ENCODE results near the gene OXT. TPM values are rescaled to one million over a fixed set of nuclear protein-coding genes. Genes with fewer than 3 reads are reported as not detected.
"Not testable (repeated sequence)": the region's sequence is repeated elsewhere in the genome, so short reads cannot be mapped to it uniquely, and the experiment has no call there.

Gene OXT
- total RNA-seq, 2 experiments from 2014 or later: not detected

- Mint-ChIP-seq H3K4me1 (ENCODE audit: low read depth) (peaks cover 9% of the 10 kb centered on the region), H3K27me3 (ENCODE audit: low read depth) (no peaks in the 10 kb centered on the region), H3K36me3 (ENCODE audit: low read depth) (no peaks in the 10 kb centered on the region), H3K27ac (no peak overlapping the region), H3K9me3 (no peaks in the 10 kb centered on the region), H3K4me3 (no peak overlapping the region)
- intact Hi-C loops (cut with micrococcal nuclease): no loop called here
- CTCF ChIA-PET: interaction anchor here (3.1 kb wide), 2 partner anchors 14 to 48 kb away, joined by 24 to 28 read pairs; no protein-coding TSS in a partner anchor
- no peak for DNase-seq
Measured at GRCh38 chr20:3067139-3068014, 4.0 kb upstream of the OXT start.

DNA sequence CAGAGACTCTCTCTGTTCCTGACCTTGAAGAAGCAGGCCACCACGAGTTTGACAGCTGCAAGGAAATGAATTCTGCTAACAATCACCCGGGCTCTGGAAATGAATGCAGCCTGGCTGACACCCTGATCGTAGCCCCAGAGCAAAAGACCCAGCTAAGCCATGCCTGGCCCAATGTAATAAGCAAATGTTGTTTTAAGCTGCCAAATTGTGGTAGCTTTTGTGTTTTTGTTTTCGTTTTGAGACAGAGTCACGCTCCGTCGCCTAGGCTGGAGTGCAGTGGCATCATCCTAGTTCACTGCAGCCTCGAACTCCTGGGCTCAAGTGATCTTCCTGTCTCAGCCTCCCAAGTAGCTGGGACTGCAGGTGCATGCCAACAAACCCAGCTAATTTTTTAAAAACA is 3.3 kb upstream of the OXT start:
- intact Hi-C loops (cut with micrococcal nuclease): no loop called here
- H3K27me3 Mint-ChIP-seq (ENCODE audit: low read depth): no peaks in the 10 kb centered on the region
- DNase-seq: no peak
- CTCF ChIA-PET: interaction anchor here (3.1 kb wide), 2 partner anchors 15 to 47 kb away, joined by 24 to 28 read pairs; no protein-coding TSS in a partner anchor
- H3K27ac Mint-ChIP-seq: no peak overlapping the region
- H3K4me1 Mint-ChIP-seq (ENCODE audit: low read depth): peaks cover 16% of the 10 kb centered on the region
- H3K4me3 Mint-ChIP-seq: no peak overlapping the region
- no peaks in the 10 kb centered on the region for H3K9me3 Mint-ChIP-seq
- no peaks in the 10 kb centered on the region for H3K36me3 Mint-ChIP-seq (ENCODE audit: low read depth)

- peak; percentile 62 for DNase-seq
- no peak overlapping the region for H3K27ac Mint-ChIP-seq
- H3K4me3 Mint-ChIP-seq: no peak overlapping the region
- CTCF ChIA-PET: interaction anchor here (0.6 to 3.1 kb wide), 9 partner anchors 16 to 340 kb away, joined by 3 to 28 read pairs (median 5); no protein-coding TSS in a partner anchor
- intact Hi-C loops (cut with micrococcal nuclease): loop anchor here (1.0 kb wide), 1 partner anchor 46 kb away; no protein-coding TSS in a partner anchor
- no peaks in the 10 kb centered on the region for H3K36me3 Mint-ChIP-seq (ENCODE audit: low read depth)
- no peaks in the 10 kb centered on the region for H3K9me3 Mint-ChIP-seq
- no peaks in the 10 kb centered on the region for H3K27me3 Mint-ChIP-seq (ENCODE audit: low read depth)
- peaks cover 19% of the 10 kb centered on the region for H3K4me1 Mint-ChIP-seq (ENCODE audit: low read depth)
Measured at GRCh38 chr20:3068986-3069900, 2.2 kb upstream of the OXT start.

GRCh38 chr20:3070725-3071124 is 695 bp upstream of the OXT start:
- CTCF ChIA-PET: interaction anchor here (3.1 kb wide), 2 partner anchors 18 to 45 kb away, joined by 24 to 28 read pairs; no protein-coding TSS in a partner anchor
- H3K27ac Mint-ChIP-seq: no peak overlapping the region
- intact Hi-C loops (cut with micrococcal nuclease): loop anchor here (5.0 kb wide), 1 partner anchor 132 kb away; the partner anchor contains the start of gene DDRGK1
- H3K36me3 Mint-ChIP-seq (ENCODE audit: low read depth): no peaks in the 10 kb centered on the region
- H3K27me3 Mint-ChIP-seq (ENCODE audit: low read depth): no peaks in the 10 kb centered on the region
- H3K9me3 Mint-ChIP-seq: no peaks in the 10 kb centered on the region
- peaks cover 19% of the 10 kb centered on the region for H3K4me1 Mint-ChIP-seq (ENCODE audit: low read depth)
- peak overlapping the region; percentile 62 for H3K4me3 Mint-ChIP-seq
- no peak for DNase-seq

- Mint-ChIP-seq H3K27me3 (ENCODE audit: low read depth) (no peaks in the 10 kb centered on the region), H3K27ac (no peak overlapping the region)
- CTCF ChIA-PET: no interaction called here
Measured at GRCh38 chr20:3071266-3071609, 182 bp upstream of the OXT start.

DNA sequence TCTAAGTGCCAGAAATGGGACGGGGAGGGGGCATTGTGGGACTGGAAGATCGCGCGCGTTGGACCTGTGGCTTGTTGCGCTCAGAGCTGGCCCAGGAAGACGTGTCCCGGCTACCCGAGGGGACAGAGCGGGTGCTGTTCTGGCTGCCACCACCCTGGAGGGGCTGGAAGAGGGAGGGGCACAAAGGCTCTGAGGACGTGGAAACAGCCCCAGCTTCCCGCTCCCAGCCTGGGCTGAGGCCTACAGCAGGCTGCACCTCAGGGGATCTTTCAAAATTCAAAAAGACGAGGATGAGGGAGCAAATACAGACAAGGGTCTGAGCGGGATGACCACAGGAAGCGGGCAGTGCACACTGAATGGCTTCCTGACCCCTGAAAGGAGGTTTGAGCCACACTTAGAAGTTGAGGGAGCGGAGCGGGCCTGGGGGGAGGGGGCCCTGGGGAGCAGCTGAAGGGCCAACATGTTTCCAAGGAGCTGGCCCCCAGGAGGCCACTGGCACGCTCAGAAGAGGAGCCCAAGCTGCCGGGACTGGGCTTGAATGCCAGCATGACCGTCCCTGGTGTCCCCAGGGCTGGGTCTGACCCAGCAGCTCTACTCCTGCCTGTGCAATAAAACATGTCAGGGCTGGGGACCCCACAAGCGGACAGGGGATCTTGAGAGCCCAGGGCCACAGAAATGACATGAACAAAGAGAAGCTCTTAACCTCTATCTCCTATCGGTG is 1.3 kb downstream of the OXT start:
- intact Hi-C loops (cut with micrococcal nuclease): loop anchor here (5.0 kb wide), 1 partner anchor 130 kb away; the partner anchor contains the start of gene DDRGK1
- H3K4me1 Mint-ChIP-seq (ENCODE audit: low read depth): peaks cover 27% of the 10 kb centered on the region

More at GRCh38 chr20:3071266-3071609, 182 bp upstream of the OXT start:
- H3K4me1 Mint-ChIP-seq (ENCODE audit: low read depth): peaks cover 19% of the 10 kb centered on the region
- H3K9me3 Mint-ChIP-seq: no peaks in the 10 kb centered on the region
- H3K36me3 Mint-ChIP-seq (ENCODE audit: low read depth): no peaks in the 10 kb centered on the region
- no peak for DNase-seq
- peak overlapping the region; percentile 77 for H3K4me3 Mint-ChIP-seq
- intact Hi-C loops (cut with micrococcal nuclease): loop anchor here (5.0 kb wide), 1 partner anchor 131 kb away; the partner anchor contains the start of gene DDRGK1

GRCh38 chr20:3073251-3073643 is 1.8 kb downstream of the OXT start:
- H3K27ac Mint-ChIP-seq; H3K4me3 Mint-ChIP-seq; H3K36me3 Mint-ChIP-seq (ENCODE audit: low read depth); H3K27me3 Mint-ChIP-seq (ENCODE audit: low read depth); H3K9me3 Mint-ChIP-seq: not testable (repeated sequence)
- peaks cover 31% of the 10 kb centered on the region for H3K4me1 Mint-ChIP-seq (ENCODE audit: low read depth)
- CTCF ChIA-PET: interaction anchor here (1.4 to 1.5 kb wide), 2 partner anchors 9 to 20 kb away, joined by 3 to 13 read pairs; no protein-coding TSS in a partner anchor
- intact Hi-C loops (cut with micrococcal nuclease): loop anchor here (5.0 kb wide), 1 partner anchor 129 kb away; the partner anchor contains the start of gene DDRGK1
- DNase-seq: peak; percentile 33

More for the DNA sequence above, 1.3 kb downstream of the OXT start:
- CTCF ChIA-PET: interaction anchor here (1.4 to 1.5 kb wide), 2 partner anchors 8 to 20 kb away, joined by 3 to 13 read pairs; no protein-coding TSS in a partner anchor
- no peaks in the 10 kb centered on the region for H3K36me3 Mint-ChIP-seq (ENCODE audit: low read depth)
- no peaks in the 10 kb centered on the region for H3K9me3 Mint-ChIP-seq
- H3K27ac Mint-ChIP-seq: peak overlapping the region; percentile 53
- H3K27me3 Mint-ChIP-seq (ENCODE audit: low read depth): no peaks in the 10 kb centered on the region
- H3K4me3 Mint-ChIP-seq: peak overlapping the region; percentile 77
- DNase-seq: no peak

DNA sequence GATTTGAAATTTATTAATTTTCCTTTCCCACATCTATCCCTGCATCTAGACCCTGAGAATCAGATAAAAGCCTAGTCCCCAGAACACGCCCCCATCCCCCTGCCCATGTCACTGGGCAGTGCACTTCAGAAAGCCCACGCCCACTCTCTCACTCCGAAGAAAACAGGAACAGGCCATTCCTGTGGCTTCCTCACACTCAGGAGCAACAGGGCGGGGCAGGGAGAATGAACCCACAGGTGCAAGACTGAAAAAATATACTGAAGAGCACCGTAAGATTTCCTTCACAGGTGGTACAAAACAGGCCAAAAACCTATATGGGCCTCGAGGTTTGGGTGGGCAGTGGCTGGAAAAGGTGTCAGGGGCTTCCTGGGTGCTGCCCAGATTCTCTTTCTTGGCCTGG is 3.4 kb downstream of the OXT start:
- Mint-ChIP-seq H3K9me3 (no peaks in the 10 kb centered on the region), H3K27me3 (ENCODE audit: low read depth) (no peaks in the 10 kb centered on the region), H3K4me1 (ENCODE audit: low read depth) (peaks cover 31% of the 10 kb centered on the region), H3K27ac (no peak overlapping the region), H3K4me3 (no peak overlapping the region), H3K36me3 (ENCODE audit: low read depth) (no peaks in the 10 kb centered on the region)
- intact Hi-C loops (cut with micrococcal nuclease): loop anchor here (5.0 kb wide), 2 partner anchors 82 to 127 kb away; partner anchors contain the start of genes DDRGK1, FASTKD5 and UBOX5
- CTCF ChIA-PET: interaction anchor here (0.6 to 1.6 kb wide), 2 partner anchors 21 to 59 kb away, joined by 3 read pairs; no protein-coding TSS in a partner anchor
- DNase-seq: no peak

GRCh38 chr20:3075315-3075714 is 3.9 kb downstream of the OXT start:
- H3K4me1 Mint-ChIP-seq (ENCODE audit: low read depth): peaks cover 31% of the 10 kb centered on the region
- not testable (repeated sequence) for H3K36me3 Mint-ChIP-seq (ENCODE audit: low read depth); H3K4me3 Mint-ChIP-seq; H3K27me3 Mint-ChIP-seq (ENCODE audit: low read depth); H3K27ac Mint-ChIP-seq; DNase-seq; H3K9me3 Mint-ChIP-seq
- CTCF ChIA-PET: interaction anchor here (0.6 to 1.6 kb wide), 3 partner anchors 17 to 209 kb away, joined by 3 to 4 read pairs (median 3); no protein-coding TSS in a partner anchor
- intact Hi-C loops (cut with micrococcal nuclease): loop anchor here (5.0 kb wide), 1 partner anchor 82 kb away; the partner anchor contains the start of genes FASTKD5 and UBOX5

DNA sequence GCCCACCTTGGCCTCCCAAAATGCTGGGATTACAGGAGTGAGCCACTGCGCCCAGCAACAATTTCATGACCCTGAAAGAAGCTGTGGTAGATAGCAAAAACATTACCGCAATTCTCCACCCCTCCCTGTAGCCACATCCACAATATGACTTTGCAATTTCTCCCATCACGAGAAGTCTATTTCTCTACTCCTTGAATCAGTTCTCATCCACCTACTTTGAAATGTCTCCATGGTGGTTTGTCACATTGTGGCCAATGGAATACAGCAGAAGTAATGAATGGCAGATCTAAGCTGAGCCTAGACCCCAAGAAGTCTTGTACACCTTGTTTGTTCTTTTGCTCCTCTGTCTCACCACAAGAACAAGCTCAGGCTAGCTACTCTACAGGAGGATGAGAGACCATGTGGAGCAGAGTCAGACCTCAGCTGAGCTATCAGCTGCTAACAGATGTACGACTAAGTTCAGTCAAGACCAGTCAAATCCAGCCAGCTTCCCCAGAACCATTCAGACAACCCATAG is 6.3 kb downstream of the OXT start:
- peak; percentile 49 for DNase-seq
- Mint-ChIP-seq H3K27ac (no peak overlapping the region), H3K4me3 (peak overlapping the region; percentile 50), H3K27me3 (ENCODE audit: low read depth) (peaks cover 17% of the 10 kb centered on the region), H3K4me1 (ENCODE audit: low read depth) (peaks cover 26% of the 10 kb centered on the region), H3K9me3 (no peaks in the 10 kb centered on the region), H3K36me3 (ENCODE audit: low read depth) (no peaks in the 10 kb centered on the region)
- CTCF ChIA-PET: interaction anchor here (0.6 to 1.5 kb wide), 10 partner anchors 8 to 250 kb away, joined by 3 to 17 read pairs (median 3); no protein-coding TSS in a partner anchor
- intact Hi-C loops (cut with micrococcal nuclease): loop anchor here (1.0 to 5.0 kb wide), 2 partner anchors 23 to 80 kb away; partner anchors contain the start of genes FASTKD5 and UBOX5

DNA sequence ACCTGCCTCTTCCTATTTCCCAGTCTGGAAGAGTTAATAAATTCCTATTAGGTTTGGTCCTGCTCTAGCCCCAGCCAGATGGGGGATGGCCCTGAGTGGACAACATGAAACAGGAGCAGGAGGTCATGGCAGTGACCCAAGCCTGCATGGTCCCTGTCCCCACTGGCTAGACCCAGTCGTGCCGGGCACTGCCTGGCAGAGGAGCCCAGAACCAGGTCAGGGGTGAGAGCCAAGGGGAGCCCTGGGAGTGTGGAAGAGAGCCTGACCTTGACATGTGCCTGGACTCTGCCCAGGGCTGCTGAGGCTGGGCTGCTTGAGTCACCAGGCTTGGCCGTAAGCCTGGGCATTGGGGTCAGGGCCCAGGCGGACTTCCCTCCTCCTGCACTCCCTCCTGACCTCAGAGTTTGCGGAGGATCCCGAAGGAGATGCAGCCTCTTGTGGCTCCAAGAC is 9.5 kb downstream of the OXT start:
- Mint-ChIP-seq H3K9me3 (no peaks in the 10 kb centered on the region), H3K36me3 (ENCODE audit: low read depth) (no peaks in the 10 kb centered on the region), H3K4me3 (no peak overlapping the region), H3K27ac (no peak overlapping the region), H3K4me1 (ENCODE audit: low read depth) (peaks cover 18% of the 10 kb centered on the region), H3K27me3 (ENCODE audit: low read depth) (peaks cover 30% of the 10 kb centered on the region)
- intact Hi-C loops (cut with micrococcal nuclease): no loop called here
- CTCF ChIA-PET: no interaction called here
- DNase-seq: no peak
